Liver (tissue), 3 donors: ENCODE measurements around the gene LILRA1.

Experiments used
- GABPA ChIP-seq, 2 donors: IDR thresholded peaks in 1 of 2; conservative IDR thresholded peaks in 1 of 2; 2 replicates each; pipeline ENCODE4 v1.6.1; 2016; ENCODE audit warnings: antibody characterized with exemption in 2 of 2, mild to moderate bottlenecking in 1 of 2, moderate library complexity in 1 of 2
- HNF4A ChIP-seq, 2 donors: conservative IDR thresholded peaks; 2 replicates each; pipeline ENCODE4 v1.6.1; 2016; ENCODE audit warnings: antibody characterized with exemption in 2 of 2, mild to moderate bottlenecking in 2 of 2
- JUND ChIP-seq, 2 donors: IDR thresholded peaks; 2 replicates each; pipeline ENCODE4 v1.6.1; 2016; ENCODE audit warnings: antibody characterized with exemption in 2 of 2
- MAX ChIP-seq: IDR thresholded peaks from 2 replicates; pipeline ENCODE4 v1.6.1; 2016; ENCODE audit warnings: antibody characterized with exemption
- RAD21 ChIP-seq, 2 donors: IDR thresholded peaks; 2 replicates each; pipeline ENCODE4 v1.6.1; 2016; ENCODE audit warnings: antibody characterized with exemption in 2 of 2, mild to moderate bottlenecking in 2 of 2
- RXRA ChIP-seq, 2 donors: IDR thresholded peaks; 2 replicates each; pipeline ENCODE4 v1.6.1; 2017 to 2018; ENCODE audit warnings: antibody characterized with exemption in 2 of 2, mild to moderate bottlenecking in 1 of 2
- SP1 ChIP-seq: IDR thresholded peaks from 2 replicates; pipeline ENCODE4 v1.6.1; 2018; ENCODE audit warnings: antibody characterized with exemption, mild to moderate bottlenecking
- TAF1 ChIP-seq: conservative IDR thresholded peaks from 2 replicates; pipeline ENCODE4 v1.6.1; 2016; ENCODE audit warnings: antibody characterized with exemption, mild to moderate bottlenecking
- YY1 ChIP-seq: IDR thresholded peaks from 2 replicates; pipeline ENCODE4 v1.6.1; 2016; ENCODE audit warnings: antibody characterized with exemption, mild to moderate bottlenecking
- TF ChIP-seq, protein P1 (sequence below): fragments of 150-350 bp; IDR thresholded peaks from 2 replicates; pipeline ENCODE4 v1.5.1; 2017; ENCODE audit warnings: improper control_type of control experiment, low read depth, low read length; ENCODE audit not compliant: missing input control
- TF ChIP-seq, protein P2 (sequence below): IDR thresholded peaks from 2 replicates; pipeline ENCODE4 v1.6.1; 2016; ENCODE audit warnings: antibody characterized with exemption, mild to moderate bottlenecking
- TF ChIP-seq, protein P3 (sequence below): IDR thresholded peaks from 2 replicates; pipeline ENCODE4 v1.6.1; 2016; ENCODE audit warnings: antibody characterized with exemption
- TF ChIP-seq, protein P4 (sequence below): IDR thresholded peaks from 2 replicates; pipeline ENCODE4 v1.6.1; 2016; ENCODE audit warnings: antibody characterized with exemption
- donor health status: healthy.
- donor health status: healthy.

- no peak for TF ChIP-seq MAX
- TF ChIP-seq, protein P1, sequence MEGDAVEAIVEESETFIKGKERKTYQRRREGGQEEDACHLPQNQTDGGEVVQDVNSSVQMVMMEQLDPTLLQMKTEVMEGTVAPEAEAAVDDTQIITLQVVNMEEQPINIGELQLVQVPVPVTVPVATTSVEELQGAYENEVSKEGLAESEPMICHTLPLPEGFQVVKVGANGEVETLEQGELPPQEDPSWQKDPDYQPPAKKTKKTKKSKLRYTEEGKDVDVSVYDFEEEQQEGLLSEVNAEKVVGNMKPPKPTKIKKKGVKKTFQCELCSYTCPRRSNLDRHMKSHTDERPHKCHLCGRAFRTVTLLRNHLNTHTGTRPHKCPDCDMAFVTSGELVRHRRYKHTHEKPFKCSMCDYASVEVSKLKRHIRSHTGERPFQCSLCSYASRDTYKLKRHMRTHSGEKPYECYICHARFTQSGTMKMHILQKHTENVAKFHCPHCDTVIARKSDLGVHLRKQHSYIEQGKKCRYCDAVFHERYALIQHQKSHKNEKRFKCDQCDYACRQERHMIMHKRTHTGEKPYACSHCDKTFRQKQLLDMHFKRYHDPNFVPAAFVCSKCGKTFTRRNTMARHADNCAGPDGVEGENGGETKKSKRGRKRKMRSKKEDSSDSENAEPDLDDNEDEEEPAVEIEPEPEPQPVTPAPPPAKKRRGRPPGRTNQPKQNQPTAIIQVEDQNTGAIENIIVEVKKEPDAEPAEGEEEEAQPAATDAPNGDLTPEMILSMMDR: no peak
- no peak for TF ChIP-seq JUND (IDR thresholded peaks at IDR 0.05)
- no peak for TF ChIP-seq GABPA (IDR thresholded peaks at IDR 0.05 in 1 of 2, conservative IDR thresholded peaks at IDR 0.05 in 1 of 2)
- TF ChIP-seq TAF1: no peak
- no peak for TF ChIP-seq RAD21 (IDR thresholded peaks at IDR 0.05)
- TF ChIP-seq HNF4A (conservative IDR thresholded peaks at IDR 0.05): no peak
- no peak for TF ChIP-seq YY1
- TF ChIP-seq, protein P2, sequence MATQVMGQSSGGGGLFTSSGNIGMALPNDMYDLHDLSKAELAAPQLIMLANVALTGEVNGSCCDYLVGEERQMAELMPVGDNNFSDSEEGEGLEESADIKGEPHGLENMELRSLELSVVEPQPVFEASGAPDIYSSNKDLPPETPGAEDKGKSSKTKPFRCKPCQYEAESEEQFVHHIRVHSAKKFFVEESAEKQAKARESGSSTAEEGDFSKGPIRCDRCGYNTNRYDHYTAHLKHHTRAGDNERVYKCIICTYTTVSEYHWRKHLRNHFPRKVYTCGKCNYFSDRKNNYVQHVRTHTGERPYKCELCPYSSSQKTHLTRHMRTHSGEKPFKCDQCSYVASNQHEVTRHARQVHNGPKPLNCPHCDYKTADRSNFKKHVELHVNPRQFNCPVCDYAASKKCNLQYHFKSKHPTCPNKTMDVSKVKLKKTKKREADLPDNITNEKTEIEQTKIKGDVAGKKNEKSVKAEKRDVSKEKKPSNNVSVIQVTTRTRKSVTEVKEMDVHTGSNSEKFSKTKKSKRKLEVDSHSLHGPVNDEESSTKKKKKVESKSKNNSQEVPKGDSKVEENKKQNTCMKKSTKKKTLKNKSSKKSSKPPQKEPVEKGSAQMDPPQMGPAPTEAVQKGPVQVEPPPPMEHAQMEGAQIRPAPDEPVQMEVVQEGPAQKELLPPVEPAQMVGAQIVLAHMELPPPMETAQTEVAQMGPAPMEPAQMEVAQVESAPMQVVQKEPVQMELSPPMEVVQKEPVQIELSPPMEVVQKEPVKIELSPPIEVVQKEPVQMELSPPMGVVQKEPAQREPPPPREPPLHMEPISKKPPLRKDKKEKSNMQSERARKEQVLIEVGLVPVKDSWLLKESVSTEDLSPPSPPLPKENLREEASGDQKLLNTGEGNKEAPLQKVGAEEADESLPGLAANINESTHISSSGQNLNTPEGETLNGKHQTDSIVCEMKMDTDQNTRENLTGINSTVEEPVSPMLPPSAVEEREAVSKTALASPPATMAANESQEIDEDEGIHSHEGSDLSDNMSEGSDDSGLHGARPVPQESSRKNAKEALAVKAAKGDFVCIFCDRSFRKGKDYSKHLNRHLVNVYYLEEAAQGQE: no peak
- no peak for TF ChIP-seq RXRA (IDR thresholded peaks at IDR 0.05)
- TF ChIP-seq SP1: no peak
- TF ChIP-seq, protein P3, sequence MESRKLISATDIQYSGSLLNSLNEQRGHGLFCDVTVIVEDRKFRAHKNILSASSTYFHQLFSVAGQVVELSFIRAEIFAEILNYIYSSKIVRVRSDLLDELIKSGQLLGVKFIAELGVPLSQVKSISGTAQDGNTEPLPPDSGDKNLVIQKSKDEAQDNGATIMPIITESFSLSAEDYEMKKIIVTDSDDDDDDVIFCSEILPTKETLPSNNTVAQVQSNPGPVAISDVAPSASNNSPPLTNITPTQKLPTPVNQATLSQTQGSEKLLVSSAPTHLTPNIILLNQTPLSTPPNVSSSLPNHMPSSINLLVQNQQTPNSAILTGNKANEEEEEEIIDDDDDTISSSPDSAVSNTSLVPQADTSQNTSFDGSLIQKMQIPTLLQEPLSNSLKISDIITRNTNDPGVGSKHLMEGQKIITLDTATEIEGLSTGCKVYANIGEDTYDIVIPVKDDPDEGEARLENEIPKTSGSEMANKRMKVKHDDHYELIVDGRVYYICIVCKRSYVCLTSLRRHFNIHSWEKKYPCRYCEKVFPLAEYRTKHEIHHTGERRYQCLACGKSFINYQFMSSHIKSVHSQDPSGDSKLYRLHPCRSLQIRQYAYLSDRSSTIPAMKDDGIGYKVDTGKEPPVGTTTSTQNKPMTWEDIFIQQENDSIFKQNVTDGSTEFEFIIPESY: no peak
- TF ChIP-seq, protein P4, sequence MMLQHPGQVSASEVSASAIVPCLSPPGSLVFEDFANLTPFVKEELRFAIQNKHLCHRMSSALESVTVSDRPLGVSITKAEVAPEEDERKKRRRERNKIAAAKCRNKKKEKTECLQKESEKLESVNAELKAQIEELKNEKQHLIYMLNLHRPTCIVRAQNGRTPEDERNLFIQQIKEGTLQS: no peak
Observed at GRCh38 chr19:54646331-54646841, 53.0 kb downstream of the LILRA1 start.
